Adrenal gland (tissue), 12 donors: Measurements from ENCODE around the gene TMEM117. TPM values are rescaled to one million over a fixed set of nuclear protein-coding genes. Genes with fewer than 3 reads are reported as not detected.

ENCODE experiments used
- DNase-seq, 7 donors: peaks; one replicate each; pipeline ENCODE4 v3.0.0-alpha.2; 2019 to 2020
- H3K27ac ChIP-seq, 5 donors: fragments of 200-600 bp; sonication (generic) in 4 of 5; 1 replicate in 3 of 5; 2 replicates in 2 of 5; pipeline versions ENCODE4 v1.5.1 to v1.8.0; 2016 to 2020; ENCODE audit warnings: mild to moderate bottlenecking in 1 of 5
- H3K27me3 ChIP-seq: fragments of 200-600 bp; 2 replicates; pipeline ENCODE4 v1.8.0; 2021
- H3K36me3 ChIP-seq, 2 donors: fragments of 200-600 bp; replicated peaks in 1 of 2; 1 replicate in 1 of 2; 2 replicates in 1 of 2; pipeline versions ENCODE4 v1.5.1 to v1.8.0; 2018 to 2022
- H3K4me1 ChIP-seq, 2 donors: fragments of 200-600 bp; replicated peaks in 1 of 2; 1 replicate in 1 of 2; 2 replicates in 1 of 2; pipeline versions ENCODE4 v1.5.1 to v1.8.0; 2018 to 2021
- H3K4me3 ChIP-seq, 4 donors: fragments of 200-600 bp; sonication (generic) in 3 of 4; one replicate each; pipeline ENCODE4 v1.5.1; 2016 to 2018
- H3K9me3 ChIP-seq, 3 donors: fragments of 200-600 bp; sonication (generic) in 1 of 3; replicated peaks in 1 of 3; 1 replicate in 2 of 3; 2 replicates in 1 of 3; pipeline versions ENCODE4 v1.5.1 to v1.8.0; 2016 to 2021
- POLR2A ChIP-seq, 2 donors: fragments of 450-650 bp; IDR thresholded peaks; one replicate each; pipeline ENCODE4 v1.6.1; 2017; ENCODE audit warnings: antibody characterized with exemption in 2 of 2, mild to moderate bottlenecking in 2 of 2, moderate library complexity in 1 of 2
- WGBS, 4 donors: extraction: QIAGEN DNeasy Blood & Tissue Kit in 2 of 4; methylation state at CpG; one replicate each; pipeline versions ENCODE4 v1.1.5 to v1.1.7; 2013 to 2017; 5-methylcytosine and 5-hydroxymethylcytosine counted together
- intact Hi-C, 2 donors: fragments of 100-400 bp; cut with DNase I; formaldehyde crosslinking; loops; one replicate each; pipeline versions ENCODE4 v1.14.1 to v1.15.0; 2022 to 2023
- polyA plus RNA-seq, 3 donors: library from polyadenylated mRNA; stranded (reverse); fragments of 200-250 nt in 2 of 3; fragments of 350-450 nt in 1 of 3; fragmentation: Illumina TruSeq in 1 of 3; extraction: RNeasy Lipid Tissue Mini Kit (QIAGEN cat#74804) in 1 of 3; gene quantifications; one replicate each; pipeline ENCODE4 v1.2.3, GENCODE V29; 2013 to 2014
- total RNA-seq, 9 donors: library from RNA; depleted of rRNA in 4 of 9; stranded (reverse); fragments of >200 nt in 4 of 9; fragments of 120-200 nt in 1 of 9; fragmentation: NEBNext Ultra II Directional in 1 of 9; extraction: Animal tissue kit (Norgen Biotek cat#: 25700) in 1 of 9; gene quantifications; one replicate each; pipeline versions ENCODE4 v1.1.0 to v1.2.4, GENCODE V29; 2013 to 2023
- TF ChIP-seq, protein P1 (sequence below), 6 experiments: fragments of 450-650 bp in 4 of 6; fragments of 200-600 bp in 2 of 6; sonication (generic) in 1 of 6; IDR thresholded peaks; 1 replicate in 5 of 6; 2 replicates in 1 of 6; pipeline versions ENCODE4 v1.5.1 to v1.8.0; 2016 to 2021; ENCODE audit warnings: antibody characterized with exemption in 6 of 6, mild to moderate bottlenecking in 2 of 6, moderate library complexity in 1 of 6
- donor health status: healthy with polysubstance abuse.
- donor health status: Bipolar disorder and iron deficiency.
- donor health status: DM: yes; HTN: yes; CAD: no.
- donor health status: DM: no; HTN: no; CAD: no.
- donor health status: DM: no; HTN: no; CAD: no.
- donor health status: DM: yes; HTN: yes; CAD: no.

TMEM117 gene
- total and polyA plus RNA-seq, 12 donors: 1.9 to 38.5 (median 6.7) TPM

GRCh38 chr12:44405297-44405696, 569.4 kb downstream of the TMEM117 start:
- no peak overlapping the region for H3K4me3 ChIP-seq
- WGBS, 4 donors: 44 to 56% (median 49%) methylated on average over 4 of the region's 4 CpGs
- no peaks in the 10 kb centered on the region for H3K27me3 ChIP-seq
- no peak for TF ChIP-seq POLR2A (IDR thresholded peaks at IDR 0.05)
- TF ChIP-seq, protein P1, sequence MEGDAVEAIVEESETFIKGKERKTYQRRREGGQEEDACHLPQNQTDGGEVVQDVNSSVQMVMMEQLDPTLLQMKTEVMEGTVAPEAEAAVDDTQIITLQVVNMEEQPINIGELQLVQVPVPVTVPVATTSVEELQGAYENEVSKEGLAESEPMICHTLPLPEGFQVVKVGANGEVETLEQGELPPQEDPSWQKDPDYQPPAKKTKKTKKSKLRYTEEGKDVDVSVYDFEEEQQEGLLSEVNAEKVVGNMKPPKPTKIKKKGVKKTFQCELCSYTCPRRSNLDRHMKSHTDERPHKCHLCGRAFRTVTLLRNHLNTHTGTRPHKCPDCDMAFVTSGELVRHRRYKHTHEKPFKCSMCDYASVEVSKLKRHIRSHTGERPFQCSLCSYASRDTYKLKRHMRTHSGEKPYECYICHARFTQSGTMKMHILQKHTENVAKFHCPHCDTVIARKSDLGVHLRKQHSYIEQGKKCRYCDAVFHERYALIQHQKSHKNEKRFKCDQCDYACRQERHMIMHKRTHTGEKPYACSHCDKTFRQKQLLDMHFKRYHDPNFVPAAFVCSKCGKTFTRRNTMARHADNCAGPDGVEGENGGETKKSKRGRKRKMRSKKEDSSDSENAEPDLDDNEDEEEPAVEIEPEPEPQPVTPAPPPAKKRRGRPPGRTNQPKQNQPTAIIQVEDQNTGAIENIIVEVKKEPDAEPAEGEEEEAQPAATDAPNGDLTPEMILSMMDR (IDR thresholded peaks at IDR 0.05): no peak
- no peak overlapping the region for H3K27ac ChIP-seq
- intact Hi-C loops: no loop called here
- DNase-seq: no peak
- H3K9me3 ChIP-seq: no peaks in the 10 kb centered on the region
- H3K36me3 ChIP-seq: no peaks in the 10 kb centered on the region
- peaks cover 0 to 9% of the 10 kb centered on the region in 2 donors for H3K4me1 ChIP-seq

DNA sequence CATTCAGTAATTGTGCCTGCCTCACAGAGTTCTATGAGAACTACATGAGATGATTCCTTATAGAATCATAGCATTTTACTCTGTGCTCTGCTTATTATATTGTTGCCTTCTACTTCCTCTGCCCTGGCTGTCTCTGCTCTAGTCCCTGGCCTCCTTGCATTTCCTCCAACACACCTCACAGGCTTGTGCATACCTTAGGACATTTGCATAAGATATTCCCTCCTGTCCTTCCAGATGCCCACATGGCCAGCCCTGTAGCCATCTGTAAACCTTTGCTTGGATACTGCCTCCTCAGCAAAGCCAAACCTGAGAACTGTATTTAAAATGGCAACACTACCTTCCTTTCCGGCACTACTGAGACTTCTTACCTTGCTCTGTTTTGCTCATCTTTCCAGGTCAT, 586.7 kb downstream of the TMEM117 start:
- intact Hi-C loops: no loop called here

GRCh38 chr12:44428825-44429224, 592.9 kb downstream of the TMEM117 start:
- WGBS, 4 donors: 45 to 48% (median 46%) methylated on average over 2 of the region's 2 CpGs
- H3K4me1 ChIP-seq: no peaks in the 10 kb centered on the region
- H3K4me3 ChIP-seq: no peak overlapping the region
- no peaks in the 10 kb centered on the region for H3K36me3 ChIP-seq
- no peak for TF ChIP-seq POLR2A (IDR thresholded peaks at IDR 0.05)
- TF ChIP-seq, protein P1 (IDR thresholded peaks at IDR 0.05): no peak
- H3K27me3 ChIP-seq: no peaks in the 10 kb centered on the region
- no peak overlapping the region for H3K27ac ChIP-seq
- DNase-seq: no peak
- intact Hi-C loops: no loop called here
- no peaks in the 10 kb centered on the region for H3K9me3 ChIP-seq

More for the DNA sequence above, 586.7 kb downstream of the TMEM117 start:
- no peaks in the 10 kb centered on the region for H3K4me1 ChIP-seq
- H3K9me3 ChIP-seq: no peaks in the 10 kb centered on the region
- no peak overlapping the region for H3K27ac ChIP-seq
- 90 to 100% (median 96%) methylated on average over 1 of the region's 1 CpG for WGBS, 4 donors
- no peak overlapping the region for H3K4me3 ChIP-seq
- no peaks in the 10 kb centered on the region for H3K27me3 ChIP-seq
- TF ChIP-seq POLR2A (IDR thresholded peaks at IDR 0.05): no peak
- TF ChIP-seq, protein P1 (IDR thresholded peaks at IDR 0.05): no peak
- H3K36me3 ChIP-seq: no peaks in the 10 kb centered on the region
- DNase-seq: no peak

GRCh38 chr12:44431647-44432343, 595.9 kb downstream of the TMEM117 start:
- H3K4me3 ChIP-seq: no peak overlapping the region
- 59 to 62% (median 61%) methylated on average over 10 of the region's 10 CpGs for WGBS, 4 donors
- no peaks in the 10 kb centered on the region for H3K4me1 ChIP-seq
- intact Hi-C loops: no loop called here
- no peaks in the 10 kb centered on the region for H3K9me3 ChIP-seq
- TF ChIP-seq, protein P1 (IDR thresholded peaks at IDR 0.05): no peak
- TF ChIP-seq POLR2A (IDR thresholded peaks at IDR 0.05): no peak
- DNase-seq: no peak
- H3K36me3 ChIP-seq: no peaks in the 10 kb centered on the region
- no peaks in the 10 kb centered on the region for H3K27me3 ChIP-seq
- H3K27ac ChIP-seq: no peak overlapping the region
